GM12872 (cell line): ENCODE data around the gene LSM5.

Source experiments
- TF ChIP-seq, protein P1 (sequence below): IDR thresholded peaks from 3 replicates; pipeline ENCODE4 v1.5.1; 2011; ENCODE audit warnings: low read depth, mild to moderate bottlenecking, low read length, moderate library complexity; ENCODE audit not compliant: insufficient read depth

LSM5 gene

DNA sequence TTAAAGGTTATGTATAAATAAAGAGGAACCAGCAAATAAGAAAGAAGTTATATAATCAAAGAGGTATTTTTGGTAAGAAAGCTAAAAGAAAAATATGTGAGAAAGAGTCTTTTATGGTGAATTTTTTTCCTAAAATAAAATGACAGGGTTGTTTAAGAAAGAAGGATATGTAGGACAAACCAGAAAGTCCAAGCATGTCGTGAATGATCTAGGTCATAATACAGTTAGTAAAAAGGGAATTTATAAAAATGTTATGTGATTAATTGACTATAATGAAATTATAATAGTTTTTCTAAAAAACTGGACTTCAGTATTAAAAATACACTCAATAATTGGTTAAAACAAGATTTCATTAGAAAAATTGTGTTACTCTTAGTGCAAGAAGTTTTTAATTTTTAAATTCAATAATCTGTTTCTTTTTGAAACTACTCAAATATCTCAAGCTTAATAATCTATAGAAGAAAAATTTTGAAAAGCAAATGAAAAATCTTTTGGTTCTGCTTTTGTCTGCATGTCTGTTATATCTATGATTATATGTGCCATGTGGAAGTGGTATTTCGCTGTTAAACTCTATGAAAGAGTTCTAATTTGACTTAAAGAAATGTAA lies 28.5 kb upstream of the LSM5 start:
- TF ChIP-seq, protein P1, sequence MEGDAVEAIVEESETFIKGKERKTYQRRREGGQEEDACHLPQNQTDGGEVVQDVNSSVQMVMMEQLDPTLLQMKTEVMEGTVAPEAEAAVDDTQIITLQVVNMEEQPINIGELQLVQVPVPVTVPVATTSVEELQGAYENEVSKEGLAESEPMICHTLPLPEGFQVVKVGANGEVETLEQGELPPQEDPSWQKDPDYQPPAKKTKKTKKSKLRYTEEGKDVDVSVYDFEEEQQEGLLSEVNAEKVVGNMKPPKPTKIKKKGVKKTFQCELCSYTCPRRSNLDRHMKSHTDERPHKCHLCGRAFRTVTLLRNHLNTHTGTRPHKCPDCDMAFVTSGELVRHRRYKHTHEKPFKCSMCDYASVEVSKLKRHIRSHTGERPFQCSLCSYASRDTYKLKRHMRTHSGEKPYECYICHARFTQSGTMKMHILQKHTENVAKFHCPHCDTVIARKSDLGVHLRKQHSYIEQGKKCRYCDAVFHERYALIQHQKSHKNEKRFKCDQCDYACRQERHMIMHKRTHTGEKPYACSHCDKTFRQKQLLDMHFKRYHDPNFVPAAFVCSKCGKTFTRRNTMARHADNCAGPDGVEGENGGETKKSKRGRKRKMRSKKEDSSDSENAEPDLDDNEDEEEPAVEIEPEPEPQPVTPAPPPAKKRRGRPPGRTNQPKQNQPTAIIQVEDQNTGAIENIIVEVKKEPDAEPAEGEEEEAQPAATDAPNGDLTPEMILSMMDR = no peak

DNA sequence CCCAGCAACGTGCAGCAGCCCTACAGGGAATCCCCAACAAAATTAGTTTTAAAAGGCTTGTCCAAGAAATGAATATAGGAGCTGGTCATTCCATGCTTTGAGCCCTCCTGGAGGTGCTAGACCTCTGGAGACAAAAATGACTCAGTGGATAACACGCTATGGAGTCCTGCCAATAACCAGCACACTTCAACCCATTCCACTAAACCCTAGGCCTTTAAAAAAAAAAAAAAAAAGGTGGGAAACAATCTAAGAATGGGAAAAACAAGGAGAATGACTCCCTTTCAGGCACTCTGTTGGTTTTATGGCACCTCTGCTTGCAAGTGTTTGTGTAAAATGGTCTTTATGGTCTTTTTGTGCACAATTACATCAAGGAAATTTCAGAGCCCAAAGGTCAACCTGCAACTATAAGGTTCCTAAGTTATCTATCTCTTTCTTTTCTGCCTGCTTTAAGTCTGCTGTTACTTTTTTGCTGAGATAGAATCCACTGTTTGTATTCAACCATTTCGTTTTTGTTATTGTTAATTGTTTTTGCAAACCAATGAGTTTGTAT lies 26.4 kb upstream of the LSM5 start:
- TF ChIP-seq, protein P1 = no peak

DNA sequence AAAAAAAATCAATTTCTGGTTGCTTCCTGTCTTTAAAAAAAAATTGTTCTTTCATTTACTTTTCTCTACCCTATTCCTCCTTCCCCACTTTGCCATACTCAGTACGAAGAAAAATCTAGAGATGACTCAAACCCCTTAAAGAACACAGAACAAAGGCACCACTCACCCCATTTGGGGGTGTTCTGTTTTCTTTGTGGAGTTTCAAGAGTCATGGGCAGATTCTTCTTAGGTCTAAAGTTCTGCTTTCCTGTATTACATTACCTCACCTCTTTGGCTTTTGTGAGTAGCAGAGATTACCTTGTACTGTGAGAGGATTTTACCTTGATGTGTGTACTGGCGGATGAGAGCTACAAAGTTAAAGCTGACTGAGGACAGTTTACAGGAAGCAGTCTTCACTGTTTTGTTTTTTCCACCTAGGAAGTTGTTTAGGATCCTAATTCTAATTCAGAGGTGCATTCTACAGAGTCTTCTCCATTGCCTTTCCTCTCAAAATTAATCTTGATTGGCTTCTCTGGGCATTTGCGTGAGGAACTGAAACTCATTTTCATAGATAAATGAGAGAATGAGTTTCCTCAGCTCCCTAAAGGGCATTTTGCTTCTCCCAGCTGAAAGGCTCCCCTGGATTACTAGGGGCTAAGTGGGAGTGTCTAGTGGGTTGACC lies 25.8 kb upstream of the LSM5 start:
- TF ChIP-seq, protein P1 = no peak

DNA sequence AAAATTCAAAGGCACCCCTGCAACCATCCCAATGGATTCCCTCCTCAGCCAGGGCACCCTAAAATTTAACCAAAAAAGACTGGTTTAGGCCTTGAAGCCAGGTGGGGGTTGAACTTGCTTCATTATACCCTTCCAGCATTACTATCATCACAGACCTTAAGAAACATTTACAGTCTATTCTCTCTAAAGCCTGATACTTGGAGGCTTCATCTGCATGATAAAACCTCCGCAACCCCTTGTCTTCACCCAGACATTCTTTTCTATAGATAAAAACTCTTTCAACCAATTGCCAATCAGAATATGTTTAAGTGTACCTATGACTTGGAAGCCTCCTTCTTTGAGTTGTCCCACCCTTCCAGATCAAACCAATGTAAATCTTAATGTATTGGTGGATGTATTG lies 23.0 kb upstream of the LSM5 start:
- TF ChIP-seq, protein P1 = no peak

DNA sequence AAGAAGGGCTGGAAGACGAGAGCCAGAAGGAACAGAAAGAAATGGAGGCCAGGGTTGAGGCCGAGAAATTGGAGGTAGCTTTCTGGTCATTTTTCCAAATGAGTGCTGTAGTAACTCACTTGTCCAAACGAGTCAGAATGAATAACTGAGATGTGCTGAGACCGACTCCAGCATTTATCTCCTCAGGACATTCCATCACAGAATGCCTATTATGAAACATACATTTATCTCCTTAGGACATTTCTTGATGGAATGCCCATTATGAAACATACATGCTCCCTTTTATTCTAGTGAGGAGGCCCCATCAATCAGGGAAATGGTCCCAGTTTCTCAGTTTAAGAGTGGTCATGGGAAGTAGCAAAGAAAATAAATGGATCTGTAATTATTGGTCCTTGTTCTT lies 21.6 kb upstream of the LSM5 start:
- TF ChIP-seq, protein P1 = no peak

DNA sequence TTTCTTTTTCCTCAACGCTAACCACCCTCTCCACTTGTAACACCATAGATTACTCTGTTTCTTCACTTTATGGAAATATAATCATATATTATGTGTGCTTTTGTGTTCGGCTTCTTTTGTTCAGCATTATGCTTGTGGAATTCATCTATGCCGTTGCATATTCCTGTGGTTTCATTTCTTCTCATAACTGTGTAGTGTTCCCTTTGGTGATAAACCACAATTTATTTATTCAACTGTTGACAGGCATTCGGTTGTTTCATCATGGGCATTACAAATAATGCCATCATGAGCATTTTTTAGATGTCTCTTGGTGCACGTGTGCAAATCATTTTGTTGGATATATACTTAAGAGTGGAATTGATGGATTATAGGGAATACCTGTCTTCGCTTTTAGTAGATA lies 17.2 kb upstream of the LSM5 start:
- TF ChIP-seq, protein P1 = no peak

DNA sequence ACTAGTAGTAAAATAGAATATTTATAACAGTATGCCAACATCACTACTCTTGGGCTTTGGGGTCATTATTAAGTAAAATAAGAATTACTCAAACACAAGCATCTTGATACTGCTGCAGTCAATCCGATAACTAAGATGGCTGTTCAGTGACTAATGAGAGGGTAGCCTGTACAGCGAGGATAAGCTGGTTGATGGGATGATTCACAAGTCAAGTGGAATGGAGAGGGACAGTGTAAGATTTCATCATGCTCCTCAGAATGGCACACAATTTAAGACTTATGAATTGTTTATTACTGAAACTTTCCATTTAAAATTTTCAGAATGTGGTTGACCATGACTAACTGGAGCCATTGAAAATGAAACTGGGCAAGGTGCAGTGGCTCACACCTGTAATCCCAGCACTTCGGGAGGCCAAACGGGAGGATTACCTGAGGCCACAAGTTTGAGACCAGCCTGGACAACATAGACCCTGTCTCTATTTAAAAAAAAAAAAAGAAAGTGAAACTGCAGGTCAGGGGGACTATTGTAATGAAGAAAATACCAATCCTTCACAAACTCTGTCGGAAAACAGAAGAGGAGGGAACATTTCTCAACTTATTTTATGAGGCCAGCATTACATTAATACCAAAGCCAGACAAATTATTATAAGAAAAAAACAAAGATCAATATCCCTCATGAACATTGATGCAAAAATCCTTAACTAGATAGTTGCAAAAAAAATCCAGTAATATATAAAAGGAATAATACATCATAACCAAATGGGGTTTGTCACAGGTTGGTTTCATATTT lies 16.3 kb upstream of the LSM5 start:
- TF ChIP-seq, protein P1 = no peak
